GM18868 (cell line): ENCODE results near the gene NKX3-2.

ENCODE experiments used
- ATAC-seq: cut with Tn5 transposase; IDR thresholded peaks from one replicate; pipeline ENCODE4 v1.9.1; 2021; ENCODE audit warnings: mild to moderate bottlenecking, moderate library complexity; ENCODE audit not compliant: unreplicated experiment

Gene NKX3-2

DNA sequence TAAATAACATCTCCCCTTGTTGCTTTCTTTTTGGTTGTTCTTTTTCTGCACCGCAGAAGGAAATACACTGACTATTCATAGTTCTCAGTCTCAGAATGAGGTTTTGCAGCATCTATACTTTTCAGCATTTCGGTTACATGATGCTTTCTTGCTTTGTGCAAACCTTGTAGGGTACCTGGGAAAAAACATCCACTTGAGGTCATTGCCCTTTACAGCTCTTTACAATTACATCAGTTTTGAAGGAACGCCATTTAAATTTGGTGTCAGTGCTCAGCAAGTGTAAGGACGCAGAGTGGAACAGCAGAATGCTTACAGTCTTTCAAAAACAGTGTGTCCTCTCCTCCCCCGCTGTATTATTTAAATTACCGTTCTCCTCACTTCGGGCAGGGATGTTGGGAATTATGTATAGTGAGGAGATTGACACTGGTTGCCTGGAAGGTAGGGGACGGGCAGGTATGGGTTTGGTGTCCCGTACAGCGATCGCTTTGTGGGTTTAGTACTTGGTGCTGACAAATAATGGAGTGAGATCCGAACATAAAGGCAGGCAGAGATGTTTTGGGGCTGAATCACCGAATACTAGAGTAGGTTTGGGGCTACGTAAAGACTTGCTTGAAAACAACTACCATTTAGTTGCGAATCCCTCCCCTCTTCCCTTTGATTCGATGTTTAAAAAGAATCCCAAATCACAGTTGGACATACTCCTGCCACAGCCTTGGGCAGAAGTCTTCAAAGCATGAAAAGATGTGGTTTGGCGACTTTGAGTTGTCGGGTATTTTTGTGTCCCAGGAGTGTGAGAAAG, 2.0 kb upstream of the NKX3-2 start:
- ATAC-seq: no peak

DNA sequence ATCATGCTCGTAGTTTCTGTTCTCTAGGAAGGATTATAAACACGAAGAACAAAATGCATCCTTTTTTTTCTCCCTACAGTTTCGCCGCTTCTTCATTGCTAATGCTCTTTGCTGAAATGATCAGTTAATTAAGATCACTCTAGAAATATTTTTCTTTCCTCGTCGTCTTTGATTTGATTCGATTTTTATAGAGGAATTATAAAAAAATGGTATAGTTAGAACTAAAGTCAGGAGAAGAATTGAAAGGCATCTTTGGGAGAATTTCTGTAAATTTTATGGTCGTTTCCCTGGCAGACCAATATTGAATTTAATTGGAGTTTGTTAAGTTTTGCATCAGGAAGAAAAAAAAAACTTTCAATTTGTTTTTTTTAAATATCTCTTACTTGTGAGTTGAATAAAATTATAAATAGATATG, 1.1 kb upstream of the NKX3-2 start:
- no peak for ATAC-seq

DNA sequence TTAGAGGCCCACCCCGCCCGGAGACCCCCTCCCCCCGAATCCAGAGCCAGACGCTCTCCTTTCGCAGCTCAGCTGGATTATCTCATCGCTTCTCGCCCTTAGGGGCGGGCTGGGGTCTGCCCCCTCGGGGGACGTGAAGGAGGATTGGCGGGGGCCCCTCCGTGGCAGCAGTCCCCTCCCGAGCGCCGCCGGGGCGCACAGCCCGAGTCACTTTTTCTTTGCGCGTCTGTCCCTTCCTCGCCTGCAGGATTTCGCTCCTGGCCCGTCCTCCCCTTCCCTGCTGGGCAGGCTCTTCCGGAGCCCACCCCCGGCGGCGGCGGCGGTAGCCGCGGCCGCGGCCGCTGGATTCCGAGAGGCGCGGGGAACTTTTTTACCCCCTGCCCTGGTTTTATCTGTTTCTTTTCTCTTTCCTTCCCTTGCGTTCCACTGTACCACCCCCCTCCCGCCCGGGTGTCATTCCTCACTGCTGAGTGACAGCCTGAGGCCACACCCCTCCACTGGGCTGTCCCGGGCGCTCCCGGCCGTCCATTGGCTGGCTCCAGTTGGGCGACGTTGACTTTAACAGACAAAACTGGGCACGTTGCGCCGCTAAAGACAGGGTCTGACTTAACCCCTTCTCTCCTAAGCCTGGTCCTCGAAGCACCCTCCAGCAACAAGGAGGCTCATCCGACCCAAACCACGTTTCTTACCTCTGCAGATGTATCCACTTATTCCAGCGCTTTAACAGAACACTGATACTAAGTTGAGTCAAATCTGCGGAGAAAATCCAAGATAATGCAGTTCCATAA, 492 bp upstream of the NKX3-2 start:
- ATAC-seq: peak; percentile 65

DNA sequence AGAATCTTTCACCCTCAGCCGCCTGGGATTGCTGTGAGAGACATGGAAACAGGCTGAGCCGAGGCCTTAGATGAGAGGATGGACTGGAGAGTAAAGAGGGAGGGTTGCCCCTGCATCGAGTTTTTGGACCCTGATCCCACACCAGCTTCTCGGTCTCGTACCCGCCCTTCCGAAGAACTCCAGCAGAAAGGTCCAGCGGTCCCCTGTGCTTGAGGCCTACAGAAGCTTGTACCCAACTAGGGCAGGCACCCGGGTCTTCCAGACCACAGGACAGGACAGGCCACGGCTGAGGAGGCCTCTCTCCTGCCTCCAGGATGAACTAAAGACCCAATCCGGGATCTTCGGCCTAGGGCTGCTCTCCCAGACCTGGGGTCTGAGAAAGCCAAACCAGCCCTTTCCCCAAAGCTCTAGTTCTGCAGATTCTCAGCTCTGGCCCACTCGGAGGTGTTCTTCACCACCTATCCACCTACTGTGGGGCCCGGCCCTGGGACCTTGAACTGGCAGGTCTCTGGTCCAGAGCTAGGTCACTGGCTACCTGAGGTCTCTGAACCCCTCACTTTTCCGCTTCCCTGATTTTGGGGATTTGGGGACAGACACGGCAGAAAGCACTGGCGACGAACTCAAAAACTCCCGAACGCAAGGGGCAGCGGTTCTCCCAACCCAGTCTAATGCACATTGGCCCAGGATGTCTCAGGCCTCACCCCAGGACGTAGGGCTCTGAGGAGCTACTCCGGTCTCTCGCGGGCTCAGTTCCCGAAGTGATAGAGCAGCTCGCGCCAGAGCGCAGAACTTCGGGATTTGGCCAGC, 1.1 kb downstream of the NKX3-2 start:
- no peak for ATAC-seq

DNA sequence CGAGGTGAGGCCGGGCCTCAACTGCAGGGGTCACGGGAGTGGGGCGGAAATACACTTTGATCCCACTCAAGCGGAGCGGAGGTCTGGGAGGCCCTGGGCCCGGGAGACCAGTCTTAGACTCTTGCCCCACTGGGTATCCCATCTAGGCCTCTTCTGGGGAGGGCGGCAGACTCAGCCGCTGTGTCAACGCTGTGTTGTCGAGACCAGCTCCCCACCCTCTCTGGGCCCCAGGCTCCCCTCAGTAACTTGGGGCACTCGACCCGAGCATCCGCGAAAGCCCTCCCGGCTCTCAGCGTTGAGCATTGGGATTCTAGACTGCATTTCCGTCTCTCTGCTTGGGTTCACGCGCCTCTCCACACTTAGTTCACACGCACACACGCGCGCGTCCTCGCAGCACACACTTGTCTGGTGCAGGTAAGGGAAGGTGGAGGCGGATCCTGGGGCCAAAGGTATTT, 1.7 kb downstream of the NKX3-2 start:
- peak; percentile 0 for ATAC-seq

DNA sequence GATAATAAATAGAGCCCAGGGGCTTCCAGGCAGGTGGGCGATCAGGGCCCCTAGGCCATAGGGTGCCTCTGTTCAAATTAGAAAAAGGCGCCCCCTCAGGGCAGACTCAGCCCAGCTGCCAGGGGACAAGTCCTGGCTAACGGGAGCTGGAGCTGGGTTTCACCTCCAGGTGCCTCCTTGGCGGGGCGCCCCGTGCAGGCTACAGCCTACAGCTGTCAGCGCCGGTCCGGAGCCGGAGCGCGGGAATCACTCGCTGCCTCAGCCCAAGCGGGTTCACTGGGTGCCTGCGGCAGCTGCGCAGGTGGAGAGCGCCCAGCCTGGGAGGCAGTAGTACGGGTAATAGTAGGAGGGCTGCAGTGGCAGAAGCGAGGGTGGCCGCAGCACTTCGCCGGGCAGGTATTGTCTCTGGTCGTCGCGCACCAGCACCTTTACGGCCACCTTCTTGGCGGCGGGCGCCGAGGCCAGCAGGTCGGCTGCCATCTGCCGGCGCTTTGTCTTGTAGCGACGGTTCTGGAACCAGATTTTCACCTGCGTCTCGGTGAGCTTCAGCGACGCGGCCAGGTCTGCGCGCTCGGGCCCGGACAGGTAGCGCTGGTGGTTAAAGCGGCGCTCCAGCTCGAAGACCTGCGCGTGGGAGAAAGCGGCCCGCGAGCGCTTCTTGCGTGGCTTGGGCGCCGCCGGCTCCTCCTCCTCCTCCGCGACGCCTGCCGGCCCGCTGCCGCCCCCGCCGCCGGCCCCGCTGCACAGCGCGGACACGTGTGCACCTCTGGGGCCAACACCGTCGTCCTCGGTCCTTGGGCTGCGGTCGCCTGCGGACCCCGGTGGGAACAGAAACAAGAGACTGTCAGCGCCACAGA, 2.4 kb downstream of the NKX3-2 start:
- peak; percentile 33 for ATAC-seq

DNA sequence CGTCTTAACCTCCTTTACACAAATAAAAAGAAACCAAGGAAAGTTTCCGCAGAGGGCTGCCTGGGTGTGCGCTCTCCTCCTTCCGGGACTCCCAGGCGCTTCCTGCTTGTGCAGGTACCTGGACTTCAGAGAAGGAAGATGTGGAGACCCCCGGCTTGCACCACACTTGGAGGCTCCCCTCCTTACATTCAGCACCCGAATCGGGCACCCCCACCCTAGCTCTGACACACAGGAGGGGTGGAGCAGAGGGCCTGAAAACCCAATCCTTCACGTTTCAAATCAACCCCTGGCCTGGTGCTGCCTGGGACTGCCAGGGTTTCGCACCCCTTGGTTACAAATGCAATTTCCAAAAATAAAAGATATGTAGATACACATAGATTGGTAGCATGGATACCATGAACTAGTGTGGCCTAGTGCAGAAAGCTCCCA, 3.1 kb downstream of the NKX3-2 start:
- no peak for ATAC-seq

DNA sequence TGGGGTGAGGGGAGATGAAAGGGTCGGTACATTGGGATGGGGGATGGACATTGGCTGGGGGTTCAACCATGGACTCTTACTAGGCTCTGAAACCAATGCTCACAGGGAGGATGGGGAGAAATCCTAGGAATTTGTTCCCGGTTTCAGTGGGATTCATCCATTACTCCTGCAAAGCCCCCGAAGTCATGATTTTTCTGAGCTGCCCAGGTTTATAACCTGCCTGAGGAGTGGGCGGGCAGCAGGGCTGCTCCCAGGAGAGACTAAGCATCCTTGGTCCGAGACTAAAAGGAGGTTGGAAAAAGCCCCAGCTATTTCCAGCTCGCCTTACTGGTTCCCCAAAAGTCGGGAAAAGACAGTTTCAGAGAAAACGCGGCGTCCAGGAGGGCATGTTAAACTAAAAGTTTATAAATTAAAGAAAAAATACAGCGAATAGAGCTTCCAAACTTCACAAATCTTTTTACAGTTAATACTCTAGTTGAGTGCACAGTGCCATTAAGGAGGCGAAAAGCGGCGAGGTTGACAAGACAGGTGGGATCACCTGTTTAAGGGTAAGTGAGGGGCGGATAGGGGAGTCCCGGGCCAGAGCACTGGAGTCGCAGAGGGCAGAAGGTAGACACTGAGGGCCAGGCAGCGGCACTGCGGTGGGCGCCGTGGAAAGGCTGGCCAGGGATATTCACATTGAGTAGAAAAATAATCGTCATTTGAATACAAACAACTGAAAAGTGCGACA, 3.7 kb downstream of the NKX3-2 start:
- no peak for ATAC-seq

DNA sequence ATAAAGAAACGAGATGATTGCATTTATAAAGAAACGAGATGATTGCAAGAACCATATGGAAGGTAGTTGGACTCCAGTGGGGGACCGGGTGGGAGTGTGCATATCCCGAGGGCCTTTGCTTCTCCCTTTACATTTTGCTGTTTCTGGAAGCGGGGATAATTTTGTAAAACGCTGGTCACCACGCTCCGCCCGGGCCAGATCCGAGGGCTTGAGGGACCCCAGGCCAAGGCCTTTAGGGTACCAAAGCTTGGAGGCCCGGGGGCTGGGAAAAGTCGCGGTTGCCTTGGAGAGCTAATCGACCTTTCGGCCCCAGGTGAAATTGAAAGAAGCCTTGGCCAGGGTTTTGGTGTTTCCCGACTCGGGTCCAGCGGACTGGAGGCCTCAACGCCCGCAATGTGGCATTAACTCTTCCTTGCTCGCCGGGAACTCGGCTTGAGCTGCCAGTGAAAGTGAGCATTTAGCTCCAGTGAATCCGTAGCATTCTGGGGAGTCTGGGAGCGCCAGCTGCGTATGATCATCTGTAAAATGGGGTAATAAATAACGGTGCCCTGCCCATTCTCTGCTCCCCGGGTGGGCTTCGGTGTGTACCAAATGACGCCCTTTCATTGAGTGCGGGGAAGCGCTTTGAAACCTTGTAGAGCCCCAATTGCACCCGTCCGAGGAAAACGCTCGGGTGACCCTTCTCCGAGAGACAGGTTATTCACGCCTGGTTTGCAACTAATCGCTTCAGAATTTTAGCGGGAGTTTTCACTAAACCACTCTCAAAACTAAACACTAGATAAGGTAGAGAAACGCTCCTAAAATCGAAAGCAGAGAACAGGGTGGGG, 4.5 kb downstream of the NKX3-2 start:
- no peak for ATAC-seq

DNA sequence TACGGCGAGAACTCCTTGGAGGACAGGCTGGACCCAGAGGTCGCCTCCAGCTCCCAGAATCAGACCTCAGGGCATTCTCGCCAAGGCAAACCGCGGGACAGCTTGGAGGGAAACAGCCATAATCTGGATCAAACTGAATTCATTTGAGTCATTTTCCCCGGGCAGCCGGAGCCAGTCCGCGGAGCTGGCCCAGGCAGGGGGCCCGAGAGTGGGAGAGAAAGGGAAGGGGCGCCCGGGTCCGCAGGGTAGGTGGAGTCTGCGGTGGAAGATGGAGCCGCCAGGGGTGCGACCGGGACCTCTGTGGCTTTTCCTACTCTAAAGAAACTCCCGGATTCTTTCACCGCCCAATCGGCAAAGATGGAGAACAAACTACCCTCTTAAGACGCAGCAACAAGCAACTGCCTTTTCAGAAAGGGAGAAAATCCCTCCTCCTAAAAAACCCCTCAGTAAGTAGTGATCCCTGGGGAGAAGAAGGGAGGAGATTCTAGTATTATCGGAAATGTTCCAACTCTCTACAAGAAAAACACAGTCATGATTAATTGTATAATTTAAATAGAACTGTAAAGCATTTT, 5.2 kb downstream of the NKX3-2 start:
- no peak for ATAC-seq

DNA sequence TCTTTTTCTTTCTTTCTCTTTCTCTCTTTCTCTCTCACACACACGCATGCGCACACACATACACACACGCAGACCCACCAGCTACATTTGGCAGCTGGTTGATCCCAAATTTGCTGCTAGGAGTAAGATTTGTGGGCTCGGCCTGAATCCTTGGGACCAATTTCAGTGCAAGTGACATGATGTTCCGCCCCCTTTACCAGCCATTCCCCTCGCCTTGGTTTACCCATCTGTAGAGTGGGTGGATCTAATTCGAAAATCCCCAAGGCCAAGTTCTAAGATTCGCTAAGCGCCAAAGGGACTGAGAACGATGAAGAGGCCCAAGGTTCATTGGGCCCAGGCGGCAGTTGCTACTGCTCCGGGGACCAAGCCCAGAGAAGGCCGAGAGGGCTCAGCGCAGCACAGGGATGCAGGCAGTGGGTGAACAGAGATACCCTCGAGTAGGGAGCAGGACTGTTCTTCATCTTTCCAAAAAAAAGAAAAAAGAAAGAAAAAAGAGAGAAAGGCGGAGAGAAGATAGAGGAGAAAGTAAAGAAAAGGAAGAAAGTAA, 5.8 kb downstream of the NKX3-2 start:
- no peak for ATAC-seq

DNA sequence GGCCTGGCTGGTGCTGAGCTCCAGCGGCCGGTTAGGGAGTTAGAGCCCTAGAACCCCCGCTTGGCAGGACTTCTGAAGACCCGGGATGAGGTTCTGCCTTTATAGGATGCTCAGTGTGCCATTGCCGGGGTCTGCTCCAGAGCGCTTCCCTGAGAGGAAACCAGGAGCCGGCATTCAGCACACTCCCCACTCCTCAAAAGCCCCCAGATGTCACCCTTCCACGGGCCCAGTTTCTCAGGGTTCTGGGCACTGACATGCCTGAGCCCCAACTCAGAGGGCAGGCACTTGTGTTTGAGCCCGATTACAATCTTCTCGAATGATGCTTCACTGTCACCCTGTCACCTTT, 6.5 kb downstream of the NKX3-2 start:
- ATAC-seq: no peak

DNA sequence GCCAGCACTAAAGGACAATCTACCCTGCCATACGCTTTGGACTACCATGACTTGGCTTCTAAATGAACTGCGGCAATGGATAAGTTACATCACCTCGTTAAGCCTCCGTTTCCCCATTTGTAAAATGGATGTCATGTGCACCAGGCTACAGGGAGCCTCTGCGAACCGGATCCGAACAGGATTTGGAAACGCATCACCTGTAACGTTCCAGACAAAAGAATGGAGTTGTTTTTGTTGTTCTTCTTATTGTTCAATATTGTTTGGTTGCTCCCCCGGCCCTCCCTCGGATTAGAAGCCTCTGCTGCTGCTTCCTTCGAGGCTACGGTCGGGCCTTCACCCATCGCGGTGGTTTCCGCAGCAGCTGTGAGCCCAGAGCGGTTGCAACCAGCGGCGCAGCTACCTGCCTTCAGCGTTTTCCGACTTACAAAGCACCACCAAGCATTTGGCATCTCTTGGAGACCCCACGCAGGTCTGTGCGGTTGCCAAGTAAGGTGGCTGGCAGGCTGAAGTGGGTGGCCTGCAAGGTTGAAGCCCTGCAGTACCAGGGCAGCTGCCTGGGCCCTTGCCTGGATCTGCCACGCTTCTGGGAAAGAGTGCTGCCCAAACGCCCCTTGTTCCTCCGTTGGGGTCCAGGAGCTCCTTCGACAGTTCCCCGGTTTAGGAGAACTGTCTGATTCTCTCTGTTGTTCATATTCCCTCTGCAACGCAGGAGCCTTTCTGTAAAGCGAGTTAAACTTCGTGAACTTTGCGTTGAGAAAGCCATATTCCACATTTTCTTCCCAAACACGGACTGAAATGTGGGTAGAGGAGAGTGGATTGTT, 7.1 kb downstream of the NKX3-2 start:
- no peak for ATAC-seq

DNA sequence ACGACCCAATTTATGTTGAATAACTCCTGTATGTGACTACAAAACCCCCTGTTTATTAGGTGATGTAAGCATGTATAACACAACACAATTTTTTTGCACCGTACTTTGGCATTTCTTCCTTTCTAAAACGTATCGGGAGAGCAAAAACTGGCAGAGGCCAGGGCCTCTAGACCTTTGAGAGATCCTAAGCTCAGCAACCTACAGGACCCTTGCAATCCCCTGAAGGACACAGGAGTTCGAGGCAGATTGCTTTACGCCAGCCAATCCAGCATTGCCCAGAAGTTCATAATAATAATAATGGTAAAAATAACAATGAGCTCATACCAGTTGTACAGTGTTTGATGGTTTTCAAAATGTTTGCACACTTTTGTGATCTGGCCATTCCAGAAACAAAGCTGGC, 7.7 kb downstream of the NKX3-2 start:
- ATAC-seq: no peak

DNA sequence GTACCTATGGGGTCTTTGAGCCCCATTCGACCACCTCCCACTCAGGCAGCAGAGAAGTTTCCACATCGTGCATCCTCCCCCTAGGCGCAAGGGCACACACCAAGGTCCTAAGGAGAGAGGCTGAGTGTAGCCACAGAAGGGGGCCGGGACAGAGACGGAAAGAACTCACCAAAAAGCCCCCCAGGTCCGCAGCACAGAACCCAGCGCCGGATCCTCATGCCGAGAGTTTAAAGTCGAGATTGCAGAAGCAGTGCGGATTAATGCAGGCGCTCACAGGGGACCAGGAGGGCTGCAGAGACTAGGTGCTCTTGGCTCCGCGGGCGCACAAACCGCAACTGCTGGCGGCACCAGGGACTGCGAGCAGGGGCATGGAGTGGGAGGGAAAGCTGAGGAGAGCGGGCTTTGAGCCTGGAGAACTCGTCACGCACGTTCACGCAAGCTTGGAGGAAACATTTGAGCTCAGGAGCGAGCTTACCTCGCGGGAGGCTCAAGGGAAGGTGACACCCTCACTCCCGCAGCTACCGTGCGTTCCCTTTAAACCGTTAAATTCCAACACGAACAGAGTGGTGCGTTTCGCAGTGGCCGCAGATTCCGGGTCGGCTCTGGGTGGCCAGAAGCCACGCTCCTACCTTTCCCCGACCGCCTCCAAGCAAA, 8.5 kb downstream of the NKX3-2 start:
- ATAC-seq: no peak

DNA sequence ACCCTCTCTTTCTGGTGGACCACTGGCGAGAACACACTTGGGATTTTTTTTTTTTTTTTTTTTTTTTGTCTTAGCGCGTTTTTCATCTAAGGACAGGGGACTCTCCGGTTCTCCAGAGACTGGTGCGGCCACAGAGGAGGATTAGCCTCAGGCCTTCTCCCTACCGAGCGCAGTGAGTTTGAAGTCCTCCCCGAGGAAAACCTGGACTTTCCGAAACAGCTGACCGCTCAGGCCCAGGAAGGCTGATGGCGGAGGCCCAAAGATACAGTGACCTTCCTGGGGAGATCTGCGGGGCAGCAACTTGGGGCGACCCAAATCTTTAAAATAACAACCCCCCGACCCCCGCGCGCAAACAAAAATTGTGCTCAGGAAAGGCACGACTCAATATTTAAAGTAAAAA, 9.2 kb downstream of the NKX3-2 start:
- no peak for ATAC-seq
